ENCODE data around the gene FANCG. TPM values are rescaled to one million over a fixed set of nuclear protein-coding genes. Genes with fewer than 3 reads are reported as not detected.

FANCG gene
- total and polyA plus RNA-seq, 2 donors (not counting 1 experiment from before 2014, with no cell fraction given), result 26.5 to 40.1 TPM

GRCh38 chr9:35054871-35055644 is 24.7 kb downstream of the FANCG start:
- no peaks in the 10 kb centered on the region for H3K9me3 ChIP-seq (ENCODE audit: control extremely low read depth in 1 of 3, control insufficient read depth in 2 of 3, insufficient read depth in 1 of 3, low read length in 2 of 3)
- Mint-ChIP-seq H3K27ac (no peak overlapping the region), H3K27me3 (no peaks in the 10 kb centered on the region), H3K9me3 (ENCODE audit: insufficient read depth) (no peaks in the 10 kb centered on the region), H3K4me3 (no peak overlapping the region), H3K4me1 (peaks cover 4% of the 10 kb centered on the region)
- DNase-seq, result no peak
- no peak overlapping the region for H3K9ac ChIP-seq (ENCODE audit: low read length)
- H3K4me3 ChIP-seq (ENCODE audit: control extremely low read depth in 1 of 5, extremely low read depth in 1 of 5, insufficient read depth in 1 of 5, low read depth in 2 of 5, low read length in 4 of 5), result no peak overlapping the region
- no peak overlapping the region for H3K4me2 ChIP-seq (replicated peaks; ENCODE audit: low read depth, low read length, poor library complexity, severe bottlenecking)
- no peaks in the 10 kb centered on the region for H3K4me1 ChIP-seq (ENCODE audit: control insufficient read depth in 2 of 2, insufficient read depth in 2 of 2, low read length in 2 of 2)
- no peaks in the 10 kb centered on the region for H3K79me2 ChIP-seq (ENCODE audit: control insufficient read depth, insufficient read depth, low read length)
- 99% methylated on average over 9 of the region's 14 CpGs for WGBS (ENCODE audit: insufficient coverage)
- intact Hi-C loops (cut with micrococcal nuclease), result no loop called here
- no peak for ATAC-seq (ENCODE audit: low read depth)
- H2AFZ ChIP-seq (ENCODE audit: insufficient read depth, low read depth, low read length, poor library complexity, severe bottlenecking), result no peak overlapping the region
- POLR2A ChIA-PET, result no interaction called here
- TF ChIP-seq CTCF (IDR thresholded peaks at IDR 0.05), result no peak
- TF ChIP-seq EZH2 (IDR thresholded peaks at IDR 0.05; ENCODE audit: borderline replicate concordance, insufficient read depth, low read depth, low read length, poor library complexity, severe bottlenecking), result no peak
- H3K27ac ChIP-seq (ENCODE audit: low read length in 2 of 2), result no peak overlapping the region
- no peaks in the 10 kb centered on the region for H3K27me3 ChIP-seq (replicated peaks in 1 of 4; ENCODE audit: control extremely low read depth in 1 of 4, control insufficient read depth in 3 of 4, insufficient read depth in 4 of 4, low read length in 3 of 4)
- H4K20me1 ChIP-seq (ENCODE audit: control insufficient read depth, insufficient read depth, low read length, poor library complexity, severe bottlenecking), result peaks cover 25% of the 10 kb centered on the region
- CTCF ChIA-PET, result interaction anchor here (1.4 kb wide), 1 partner anchor 13 kb away, joined by 3 read pairs; no protein-coding TSS in a partner anchor
- H3K36me3 ChIP-seq (replicated peaks in 1 of 2; ENCODE audit: control extremely low read depth in 1 of 2, control insufficient read depth in 1 of 2, extremely low read depth in 1 of 2, insufficient read depth in 2 of 2, low read length in 1 of 2), result peaks cover 14 to 57% of the 10 kb centered on the region in 2 experiments

DNA sequence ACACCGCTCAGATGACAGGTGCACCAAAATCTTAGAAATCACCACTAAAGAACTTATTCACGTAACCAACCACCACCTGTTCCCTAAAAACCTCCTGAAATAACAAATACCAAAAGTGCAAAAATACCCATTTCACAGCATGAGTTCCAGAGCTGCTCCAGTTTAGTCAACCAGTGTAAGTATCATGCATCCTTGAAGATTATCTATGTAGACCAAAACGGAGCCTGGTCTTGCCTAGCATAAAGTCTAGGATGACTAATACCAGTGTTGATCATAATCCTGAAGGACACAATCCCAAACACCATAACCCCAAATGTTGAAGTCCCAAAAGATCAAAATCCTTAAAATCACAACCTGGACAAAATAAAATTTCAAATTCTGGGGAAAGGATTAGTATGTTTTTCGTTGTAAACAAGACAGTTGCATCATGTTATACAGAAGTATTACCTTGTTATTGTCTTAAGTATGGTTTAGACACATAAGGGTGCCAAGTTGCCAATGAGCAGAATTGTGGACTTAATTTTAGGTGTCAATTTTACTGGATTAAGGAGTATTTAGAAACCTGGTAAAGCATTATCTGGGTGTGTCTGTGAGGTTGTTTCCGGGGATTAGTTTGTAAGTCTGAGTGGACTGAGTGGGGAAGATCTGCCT is 25.4 kb downstream of the FANCG start:
- no peaks in the 10 kb centered on the region for H3K9me3 ChIP-seq (ENCODE audit: control extremely low read depth in 1 of 3, control insufficient read depth in 2 of 3, insufficient read depth in 1 of 3, low read length in 2 of 3)
- Mint-ChIP-seq H3K27me3 (no peaks in the 10 kb centered on the region), H3K9me3 (ENCODE audit: insufficient read depth) (no peaks in the 10 kb centered on the region), H3K4me3 (no peak overlapping the region), H3K4me1 (peaks cover 4% of the 10 kb centered on the region), H3K27ac (no peak overlapping the region)
- H3K4me2 ChIP-seq (replicated peaks; ENCODE audit: low read depth, low read length, poor library complexity, severe bottlenecking), result no peak overlapping the region
- 67% methylated on average over 3 of the region's 5 CpGs for WGBS (ENCODE audit: insufficient coverage)
- no peak overlapping the region for H3K27ac ChIP-seq (ENCODE audit: low read length in 2 of 2)
- no peaks in the 10 kb centered on the region for H3K79me2 ChIP-seq (ENCODE audit: control insufficient read depth, insufficient read depth, low read length)
- no peak for TF ChIP-seq EZH2 (IDR thresholded peaks at IDR 0.05; ENCODE audit: borderline replicate concordance, insufficient read depth, low read depth, low read length, poor library complexity, severe bottlenecking)
- TF ChIP-seq CTCF (IDR thresholded peaks at IDR 0.05), result no peak
- H3K4me3 ChIP-seq (ENCODE audit: control extremely low read depth in 1 of 5, extremely low read depth in 1 of 5, insufficient read depth in 1 of 5, low read depth in 2 of 5, low read length in 4 of 5), result no peak overlapping the region
- CTCF ChIA-PET, result interaction anchor here (1.4 to 5.5 kb wide), 2 partner anchors 13 to 155 kb away, joined by 3 to 84 read pairs; no protein-coding TSS in a partner anchor
- ATAC-seq (ENCODE audit: low read depth), result no peak
- intact Hi-C loops (cut with micrococcal nuclease), result no loop called here
- H3K9ac ChIP-seq (ENCODE audit: low read length), result no peak overlapping the region
- no peaks in the 10 kb centered on the region for H3K27me3 ChIP-seq (replicated peaks in 1 of 4; ENCODE audit: control extremely low read depth in 1 of 4, control insufficient read depth in 3 of 4, insufficient read depth in 4 of 4, low read length in 3 of 4)
- H3K36me3 ChIP-seq (replicated peaks in 1 of 2; ENCODE audit: control extremely low read depth in 1 of 2, control insufficient read depth in 1 of 2, extremely low read depth in 1 of 2, insufficient read depth in 2 of 2, low read length in 1 of 2), result peaks cover 14 to 53% of the 10 kb centered on the region in 2 experiments
- H3K4me1 ChIP-seq (ENCODE audit: control insufficient read depth in 2 of 2, insufficient read depth in 2 of 2, low read length in 2 of 2), result no peaks in the 10 kb centered on the region
- peaks cover 17% of the 10 kb centered on the region for H4K20me1 ChIP-seq (ENCODE audit: control insufficient read depth, insufficient read depth, low read length, poor library complexity, severe bottlenecking)
- no peak for DNase-seq
- POLR2A ChIA-PET, result no interaction called here
- H2AFZ ChIP-seq (ENCODE audit: insufficient read depth, low read depth, low read length, poor library complexity, severe bottlenecking), result no peak overlapping the region
